NCI-H345 (cell line): ENCODE results near the gene RTTN.
"Not testable (repeated sequence)": the region's sequence is repeated elsewhere in the genome, so short reads cannot be mapped to it uniquely, and the experiment has no call there.

Source experiments
- DNase-seq: peaks from one replicate; lab custom pipeline; 2025; lab: John Stamatoyannopoulos, UW

Gene RTTN

DNA sequence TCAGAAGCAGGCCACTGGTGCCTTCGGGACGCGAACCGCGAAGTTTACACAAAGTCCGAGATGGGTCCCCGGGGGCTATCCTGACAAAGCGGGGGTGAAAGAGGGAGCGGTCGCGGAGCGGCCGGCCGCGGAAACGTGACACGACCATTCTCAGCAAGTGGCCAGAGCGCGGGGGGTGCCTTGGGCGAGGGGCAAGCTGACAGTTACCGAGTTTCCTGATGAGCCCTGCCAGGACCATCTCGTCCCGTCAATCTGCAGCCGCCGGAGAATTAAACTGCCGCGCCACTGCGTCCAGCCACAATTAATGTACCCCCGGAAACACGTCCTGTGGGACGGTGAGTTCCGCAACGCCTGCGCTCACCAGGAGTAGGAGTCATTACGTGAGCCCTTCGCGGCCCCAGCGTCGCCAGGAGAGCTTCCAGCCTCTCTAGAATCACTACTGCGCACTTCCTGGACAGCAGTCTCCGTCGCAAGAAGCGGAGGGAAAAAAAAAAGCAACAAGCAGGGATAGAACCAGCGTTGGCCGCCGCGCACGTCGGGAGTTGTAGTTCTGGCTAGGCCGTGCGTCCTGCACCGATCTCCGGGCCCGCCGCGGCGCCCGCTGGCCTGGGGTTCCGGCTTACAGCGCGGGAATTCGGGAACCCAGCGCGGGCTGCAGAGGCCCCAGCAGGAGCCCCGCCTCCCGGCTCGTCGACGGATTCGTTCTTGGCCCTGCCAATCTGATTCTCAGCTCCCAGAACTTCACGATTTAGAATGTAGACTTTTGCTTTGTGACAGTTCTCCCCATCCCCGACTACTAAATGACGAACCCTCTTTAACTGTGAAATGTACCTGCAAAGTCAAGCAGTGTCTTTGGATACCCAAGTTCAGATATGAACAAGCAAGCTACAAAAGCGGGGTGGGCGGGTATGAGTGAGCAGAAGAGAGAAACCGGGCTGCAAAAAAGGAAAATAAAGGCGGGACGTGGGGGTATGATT is at the start of gene RTTN:
TSS of gene RTTN (minus strand) at position 267 of the 977 bp plus-strand sequence. CDS start at position 238, 29 bp downstream.
- peak; percentile 96 for DNase-seq

DNA sequence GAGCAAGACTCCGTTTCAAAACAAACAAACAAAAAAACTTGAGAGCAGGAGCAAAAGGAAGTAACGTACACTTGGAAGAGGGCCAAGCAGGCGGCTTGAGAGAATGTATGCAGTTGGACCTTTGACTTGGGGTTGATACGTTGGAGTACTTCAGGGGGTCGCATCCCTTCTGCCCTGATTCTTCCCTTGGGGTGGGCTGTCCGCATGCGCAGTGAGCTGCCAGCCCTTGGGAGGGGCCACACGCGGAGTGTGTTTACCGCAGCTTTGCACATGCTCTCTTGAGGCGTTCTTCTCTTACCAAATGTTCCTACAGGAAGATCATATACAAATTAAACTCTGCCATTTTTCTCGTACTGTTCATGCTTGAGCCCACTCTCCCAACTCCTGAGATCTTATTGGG is 45.3 kb upstream of the RTTN start:
- peak; percentile 65 for DNase-seq

DNA sequence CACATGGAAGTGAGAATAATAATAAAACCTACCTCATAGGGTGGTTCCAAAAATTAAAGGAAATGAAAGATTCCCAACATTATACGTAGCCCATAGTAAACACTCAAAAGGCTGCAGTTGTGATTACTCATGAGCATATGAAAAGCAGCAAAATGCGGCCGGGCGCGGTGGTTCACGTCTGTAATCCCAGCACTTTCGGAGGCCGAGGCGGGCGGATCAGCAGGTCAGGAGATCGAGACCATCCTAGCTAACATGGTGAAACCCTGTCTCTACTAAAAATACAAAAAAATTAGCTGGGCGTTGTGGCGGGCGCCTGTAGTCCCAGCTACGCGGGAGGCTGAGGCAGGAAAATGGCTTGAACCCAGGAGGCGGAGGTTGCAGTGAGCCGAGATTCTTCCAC is 44.4 kb upstream of the RTTN start:
- not testable (repeated sequence) for DNase-seq

DNA sequence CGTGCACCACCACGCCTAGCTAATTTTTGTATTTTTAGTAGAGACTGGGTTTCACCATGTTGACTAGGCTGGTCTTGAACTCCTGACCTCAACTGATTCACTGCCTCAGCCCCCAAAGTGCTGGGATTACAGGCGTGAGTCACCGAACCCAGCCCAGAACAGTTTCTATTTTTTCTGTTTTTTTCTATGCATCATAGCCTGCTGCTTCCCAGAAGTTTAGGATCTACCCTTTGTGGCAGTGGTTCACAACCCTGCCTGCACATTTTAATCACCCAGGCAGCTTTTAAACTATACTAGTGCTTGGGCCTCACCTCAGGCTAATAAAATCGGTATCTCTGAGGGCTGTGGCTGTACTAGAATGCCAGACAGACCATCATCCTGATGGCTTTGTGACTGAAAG is 43.6 kb upstream of the RTTN start:
- DNase-seq: no peak

GRCh38 chr18:70246061-70246466 is 40.6 kb upstream of the RTTN start:
- DNase-seq: no peak

DNA sequence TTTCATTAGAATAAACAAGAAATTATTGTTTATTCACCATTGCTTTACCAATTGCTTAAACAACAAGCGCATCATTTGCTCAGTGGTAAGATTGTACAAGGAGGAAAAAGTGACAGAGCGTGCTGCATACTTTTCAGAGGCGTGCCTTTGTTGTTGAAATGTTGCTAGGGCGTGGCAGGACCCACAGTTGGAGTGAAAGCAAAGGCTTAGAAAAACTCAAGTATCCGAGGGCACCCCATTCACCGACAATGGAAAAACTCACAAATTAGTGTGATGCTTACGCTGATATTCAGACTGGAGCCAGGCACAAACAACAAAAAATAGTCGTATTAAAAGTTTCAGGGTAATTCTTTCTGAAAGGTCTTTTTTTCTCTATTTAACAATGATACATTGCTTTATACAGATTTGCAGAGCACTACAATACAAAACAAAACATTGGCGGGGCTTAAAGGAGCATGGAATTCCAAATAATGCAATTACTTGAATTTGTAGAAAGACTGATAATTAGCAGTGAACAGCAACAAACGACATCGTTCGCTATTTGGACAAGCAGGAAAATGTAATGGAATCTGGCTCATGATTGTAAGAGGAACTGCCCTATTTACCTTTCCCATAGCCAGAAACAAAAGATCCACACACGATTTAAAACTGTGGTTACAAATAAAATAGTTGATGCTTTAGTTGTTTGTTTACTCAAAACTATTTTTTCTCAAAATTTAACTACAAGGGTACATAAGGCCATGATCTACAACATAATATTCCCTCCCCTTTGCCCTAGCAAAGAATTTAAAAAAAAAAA is 37.8 kb upstream of the RTTN start:
- DNase-seq: no peak

- DNase-seq: not testable (repeated sequence)
These were observed 31.4 kb upstream of the RTTN start for GRCh38 chr18:70236921-70237320.

DNA sequence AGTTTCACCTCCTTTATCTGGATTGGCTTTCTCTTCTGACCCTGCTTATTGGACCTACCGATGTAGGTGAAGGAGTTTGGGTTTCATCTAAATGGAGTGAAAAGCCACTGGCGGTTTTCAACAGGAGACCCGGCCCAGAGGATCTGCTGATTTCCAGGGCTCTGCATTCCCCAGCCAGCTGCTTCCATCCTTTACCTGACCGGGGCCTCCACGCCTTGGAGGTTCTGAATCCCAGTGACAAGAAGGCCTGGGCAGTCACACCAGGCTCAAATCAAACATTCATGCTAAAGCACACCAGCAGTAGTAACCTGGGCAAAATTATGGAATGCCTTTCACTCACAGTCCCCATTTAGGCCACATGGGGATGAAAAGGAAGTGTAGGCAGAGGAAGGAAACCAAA is 30.0 kb upstream of the RTTN start:
- no peak for DNase-seq

- no peak for DNase-seq
These were observed 29.4 kb upstream of the RTTN start for GRCh38 chr18:70234667-70235459.

DNA sequence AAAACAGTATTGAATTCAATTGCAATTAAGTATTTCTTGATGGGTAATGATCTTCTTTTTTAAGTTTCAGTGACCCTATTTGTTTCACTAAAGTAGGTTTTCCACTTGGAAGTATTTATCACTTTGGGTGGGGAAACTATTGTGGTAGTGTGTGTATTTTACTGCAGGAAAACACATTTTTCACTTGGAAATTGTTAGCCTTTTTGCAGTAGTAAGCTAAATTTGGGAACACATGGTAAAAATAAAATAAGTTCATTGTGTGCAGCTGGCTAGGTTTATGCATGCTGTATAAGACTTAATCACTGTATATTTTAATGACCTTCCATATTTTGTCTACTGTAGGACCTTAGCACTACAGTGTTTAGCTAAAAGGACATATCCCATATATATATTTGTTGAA is 28.5 kb upstream of the RTTN start:
- DNase-seq: no peak

DNA sequence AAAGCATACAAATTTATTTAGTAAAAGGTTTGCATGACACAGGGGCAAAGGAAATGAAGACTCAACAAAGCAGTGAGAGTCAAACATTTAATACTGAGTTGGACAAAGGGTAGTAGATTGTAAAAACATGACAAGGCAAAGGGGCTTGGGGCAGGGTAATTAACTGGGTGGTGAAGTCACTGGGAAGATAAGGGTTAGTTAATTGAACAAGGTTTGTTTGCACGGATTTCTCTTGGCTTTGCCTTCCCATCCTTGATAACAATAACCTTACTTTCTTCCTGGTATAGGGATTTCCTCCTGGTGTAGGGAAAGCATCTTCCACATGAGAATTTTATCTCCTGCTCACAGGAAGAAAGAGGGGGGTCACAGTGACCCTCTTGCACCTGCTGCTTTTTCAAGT is 26.8 kb upstream of the RTTN start:
- no peak for DNase-seq

DNA sequence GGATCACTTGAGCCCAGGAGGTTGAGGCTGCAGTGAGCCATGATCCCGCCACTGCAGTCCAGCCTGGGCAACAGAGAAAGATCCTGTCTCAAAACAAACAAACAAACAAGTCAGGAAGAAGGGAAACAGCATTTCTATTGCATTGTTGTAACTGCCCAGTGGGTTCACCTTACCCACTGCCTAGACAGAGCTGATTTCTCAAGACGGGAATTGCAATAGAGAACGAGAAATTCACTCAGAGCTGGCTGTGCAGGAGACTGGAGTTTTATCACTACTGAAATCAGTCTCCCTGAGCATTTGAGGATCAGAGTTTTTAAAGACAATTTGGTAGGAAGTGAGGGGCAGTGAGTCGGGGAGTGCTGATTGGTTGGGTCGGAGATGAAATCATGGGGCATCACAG is 24.2 kb upstream of the RTTN start:
- DNase-seq: no peak

- no peak for DNase-seq
These were observed 23.0 kb upstream of the RTTN start for GRCh38 chr18:70228536-70228935.

GRCh38 chr18:70227438-70227837 is 22.0 kb upstream of the RTTN start:
- DNase-seq: no peak

DNA sequence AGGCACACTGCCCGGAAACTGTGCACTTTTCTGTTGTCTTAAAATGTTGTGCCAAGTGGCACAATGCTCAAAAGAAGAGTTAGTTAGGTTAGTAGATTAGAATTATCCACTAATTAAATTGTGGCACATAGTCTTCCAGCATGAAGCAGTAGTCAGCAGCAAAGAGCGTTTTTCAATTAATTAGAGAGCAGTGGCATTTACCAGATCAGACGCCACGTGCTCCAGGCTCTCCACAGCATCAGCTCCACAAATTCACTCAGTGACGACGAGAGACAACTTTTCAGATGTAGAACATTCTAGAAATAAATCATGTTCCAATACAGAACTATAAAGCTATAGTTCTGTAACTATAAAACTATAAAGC is 16.4 kb upstream of the RTTN start:
- no peak for DNase-seq

DNA sequence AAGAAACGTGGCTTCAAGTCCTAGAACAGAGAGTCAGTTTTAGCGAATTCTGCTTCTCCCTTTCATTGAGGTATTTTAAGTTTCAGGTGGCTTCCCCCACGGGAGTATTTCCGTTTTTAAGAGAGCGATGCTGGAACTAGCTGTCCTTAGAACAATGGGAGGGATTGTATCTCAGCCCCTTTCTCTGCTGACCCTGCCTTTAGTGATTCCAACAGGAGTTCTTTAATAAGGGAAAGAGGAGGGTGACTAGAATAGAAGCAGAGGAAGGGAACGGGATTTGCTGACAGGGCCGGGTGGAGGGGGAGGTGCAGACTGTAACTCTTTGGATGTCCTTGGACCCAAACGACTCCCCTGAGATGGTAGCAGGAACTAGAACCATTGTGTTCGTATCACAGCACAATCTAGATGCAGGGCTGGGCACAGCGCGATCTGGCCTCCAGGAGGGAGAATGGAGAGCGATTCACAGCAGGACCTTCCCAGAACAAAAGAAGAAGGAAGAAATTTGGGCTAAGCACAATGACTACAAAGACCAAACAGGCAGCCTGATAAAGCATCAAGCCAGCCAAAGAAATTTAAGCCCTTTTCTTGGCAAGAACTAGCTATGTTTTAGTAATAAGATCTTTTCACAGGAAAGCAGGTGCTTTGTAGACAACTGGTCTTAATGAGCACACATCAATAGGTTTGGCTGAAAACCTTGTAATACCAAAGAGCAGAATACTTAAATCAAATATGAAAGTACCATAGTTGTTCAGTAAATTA is 15.8 kb upstream of the RTTN start:
- peak; percentile 27 for DNase-seq

DNA sequence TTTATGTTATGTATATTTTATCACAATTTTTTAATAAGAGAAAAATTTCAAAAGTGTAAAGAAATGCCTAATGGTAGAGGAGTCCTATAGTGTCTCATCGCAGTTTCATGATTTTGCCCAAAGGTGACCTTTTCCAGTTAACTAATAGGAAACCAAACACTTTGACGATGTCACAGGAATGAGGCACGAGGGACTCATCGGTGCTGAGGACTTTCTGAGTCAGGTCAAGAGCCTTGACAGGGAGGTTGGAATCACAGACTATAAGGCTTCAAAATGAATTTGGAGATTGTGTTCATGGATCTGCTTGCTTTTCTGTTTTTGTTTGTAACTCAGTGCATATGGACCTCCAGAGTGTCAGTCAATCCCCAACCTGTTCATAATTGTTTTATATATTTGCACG is 15.1 kb upstream of the RTTN start:
- DNase-seq: no peak

DNA sequence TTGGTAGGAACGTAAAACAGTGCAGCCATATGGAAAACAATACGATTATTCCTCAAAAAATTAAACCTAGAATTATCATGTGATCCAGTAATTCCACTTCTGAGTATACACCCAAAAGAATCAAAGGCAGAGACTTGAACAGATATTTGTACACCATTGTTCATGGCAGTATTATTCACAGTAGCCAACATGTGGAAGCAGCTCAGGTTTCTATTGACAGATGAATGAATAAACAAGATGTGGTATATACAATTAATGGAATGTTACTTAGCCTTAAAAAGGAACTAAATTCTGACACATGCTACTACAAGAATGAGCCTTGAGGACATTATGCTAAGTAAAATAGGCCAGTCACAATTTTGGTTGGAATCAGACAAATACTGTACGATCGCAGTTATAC is 14.2 kb upstream of the RTTN start:
- no peak for DNase-seq

GRCh38 chr18:70216788-70217187 is 11.3 kb upstream of the RTTN start:
- DNase-seq: no peak

DNA sequence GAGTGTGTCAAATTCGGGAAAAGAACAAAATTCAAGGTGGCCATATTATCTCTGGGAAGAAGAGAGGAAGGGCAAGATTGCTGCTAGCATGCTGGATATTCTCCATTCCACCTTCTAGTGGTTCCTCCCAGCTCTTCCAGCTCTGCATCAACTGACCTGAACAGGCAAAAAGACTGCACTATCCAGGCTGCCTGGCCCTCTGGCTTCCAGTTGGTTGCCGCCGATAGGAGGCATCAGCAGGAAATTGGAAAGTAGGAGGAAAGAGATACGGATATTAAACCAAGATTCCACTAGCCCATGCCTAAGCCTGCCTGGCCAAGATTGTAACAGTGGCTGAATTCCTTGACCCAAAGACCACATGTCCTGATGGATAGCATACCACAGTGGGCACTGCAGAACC is 1.7 kb upstream of the RTTN start:
- no peak for DNase-seq

GRCh38 chr18:70200286-70200685 is 5.2 kb downstream of the RTTN start:
- no peak for DNase-seq

GRCh38 chr18:70197844-70198243 is 7.6 kb downstream of the RTTN start:
- no peak for DNase-seq
